B cell (primary cell): Measurements from ENCODE around the gene IGSF3.

Source experiments
- EZH2 ChIP-seq: IDR thresholded peaks from 2 replicates; pipeline ENCODE4 v1.6.1; 2012; ENCODE audit warnings: borderline replicate concordance, low read depth, mild to moderate bottlenecking, moderate library complexity, low read length; ENCODE audit not compliant: insufficient read depth, poor library complexity, severe bottlenecking
- TF ChIP-seq, protein P1 (sequence below): fragments of 200-600 bp; IDR thresholded peaks from one replicate; pipeline ENCODE4 v1.8.0; 2022; ENCODE audit warnings: antibody characterized with exemption, mild to moderate bottlenecking

DNA sequence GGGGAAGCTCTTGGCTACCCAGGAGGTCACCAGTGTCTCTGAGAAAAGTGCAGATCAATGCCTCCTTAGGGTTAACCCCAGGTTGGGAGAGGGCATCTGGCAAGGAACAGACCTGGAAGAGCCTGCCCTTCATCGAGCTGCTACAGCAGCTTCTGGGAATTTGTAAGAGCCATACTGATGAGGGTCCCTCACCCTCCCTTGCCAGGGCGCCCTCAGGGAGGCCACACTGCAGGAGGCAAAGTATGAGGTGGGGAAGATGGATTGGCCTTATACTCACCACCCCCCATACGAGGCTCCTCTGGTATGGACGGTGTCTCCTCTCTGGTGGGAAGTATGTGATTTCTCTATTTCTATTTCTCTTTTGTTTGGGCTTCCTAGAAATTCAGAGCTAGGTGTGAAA is 13.2 kb downstream of the IGSF3 start:
- TF ChIP-seq, protein P1, sequence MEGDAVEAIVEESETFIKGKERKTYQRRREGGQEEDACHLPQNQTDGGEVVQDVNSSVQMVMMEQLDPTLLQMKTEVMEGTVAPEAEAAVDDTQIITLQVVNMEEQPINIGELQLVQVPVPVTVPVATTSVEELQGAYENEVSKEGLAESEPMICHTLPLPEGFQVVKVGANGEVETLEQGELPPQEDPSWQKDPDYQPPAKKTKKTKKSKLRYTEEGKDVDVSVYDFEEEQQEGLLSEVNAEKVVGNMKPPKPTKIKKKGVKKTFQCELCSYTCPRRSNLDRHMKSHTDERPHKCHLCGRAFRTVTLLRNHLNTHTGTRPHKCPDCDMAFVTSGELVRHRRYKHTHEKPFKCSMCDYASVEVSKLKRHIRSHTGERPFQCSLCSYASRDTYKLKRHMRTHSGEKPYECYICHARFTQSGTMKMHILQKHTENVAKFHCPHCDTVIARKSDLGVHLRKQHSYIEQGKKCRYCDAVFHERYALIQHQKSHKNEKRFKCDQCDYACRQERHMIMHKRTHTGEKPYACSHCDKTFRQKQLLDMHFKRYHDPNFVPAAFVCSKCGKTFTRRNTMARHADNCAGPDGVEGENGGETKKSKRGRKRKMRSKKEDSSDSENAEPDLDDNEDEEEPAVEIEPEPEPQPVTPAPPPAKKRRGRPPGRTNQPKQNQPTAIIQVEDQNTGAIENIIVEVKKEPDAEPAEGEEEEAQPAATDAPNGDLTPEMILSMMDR = no peak
- no peak for TF ChIP-seq EZH2
